ENCODE data around the gene FREY1. TPM values are rescaled to one million over a fixed set of nuclear protein-coding genes. Genes with fewer than 3 reads are reported as not detected.

The FREY1 gene
- total and polyA plus RNA-seq, 9 of the 15 experiments (the other 6 are each of a cell fraction or from before 2014, with no cell fraction given) = 0.25 to 1.5 (median 1.1) TPM; not detected in 5

- TF ChIP-seq ZNF639 (CRISPR knock-in tag; conservative IDR thresholded peaks at IDR 0.05 in 1 of 2, IDR thresholded peaks at IDR 0.05 in 1 of 2) (no peak), FOXM1 (IDR thresholded peaks at IDR 0.05; ENCODE audit: low read depth) (no peak), FOXM1 (CRISPR knock-in tag; IDR thresholded peaks at IDR 0.05; ENCODE audit: low read depth) (no peak), RBFOX2 (IDR thresholded peaks at IDR 0.05; ENCODE audit: low read depth, low read length) (no peak), ZHX1 (conservative IDR thresholded peaks at IDR 0.05; ENCODE audit: low read length) (no peak), CTCFL (IDR thresholded peaks at IDR 0.05; ENCODE audit: borderline replicate concordance, insufficient read depth, low read depth, low read length, poor library complexity, severe bottlenecking) (no peak), L3MBTL2 (IDR thresholded peaks at IDR 0.05) (no peak), RCOR1 (IDR thresholded peaks at IDR 0.05; ENCODE audit: borderline replicate concordance in 1 of 2, low read depth in 2 of 2, low read length in 2 of 2) (peak in 1 of 2 experiments; percentile 94; a peak in 3 of 4 replicates), ATF4 (CRISPR knock-in tag; IDR thresholded peaks at IDR 0.05) (no peak), SMAD3 (CRISPR knock-in tag; conservative IDR thresholded peaks at IDR 0.05) (no peak), NR3C1 (CRISPR knock-in tag; IDR thresholded peaks at IDR 0.05) (no peak), VEZF1 (CRISPR knock-in tag; IDR thresholded peaks at IDR 0.05) (peak; percentile 69), PTBP1 (IDR thresholded peaks at IDR 0.05; ENCODE audit: low read depth, low read length) (no peak), HNRNPLL (IDR thresholded peaks at IDR 0.05; ENCODE audit: low read depth, low read length, poor library complexity, severe bottlenecking) (no peak), COPS2 (conservative IDR thresholded peaks at IDR 0.05) (no peak), NCOA1 (IDR thresholded peaks at IDR 0.05; ENCODE audit: low read depth) (no peak; the same call in 1 of the 2 replicates), FOXA3 (CRISPR knock-in tag; conservative IDR thresholded peaks at IDR 0.05 in 1 of 2, IDR thresholded peaks at IDR 0.05 in 1 of 2) (peak in 1 of 2 experiments; percentile 38; a peak in 1 of 4 replicates)
Measured at GRCh38 chr11:45879803-45880686, 27.0 kb downstream of the FREY1 start (continued).

Measured in K562 (cell line).